GM20000 (cell line): ENCODE results near the gene QPCT.
"Not testable (repeated sequence)": the region's sequence is repeated elsewhere in the genome, so short reads cannot be mapped to it uniquely, and the experiment has no call there.

Experiments
- DNase-seq: peaks from one replicate; pipeline ENCODE4 v3.0.0; 2012; ENCODE audit warnings: low spot score
- TF ChIP-seq, protein P1 (sequence below): IDR thresholded peaks from 2 replicates; pipeline ENCODE4 v1.5.1; 2012; ENCODE audit warnings: mild to moderate bottlenecking, control low read depth; ENCODE audit errors: extremely low read depth, missing control alignments

QPCT gene

GRCh38 chr2:37344453-37345361, at the start of gene QPCT:
TSS of gene QPCT (plus strand) at chr2:37344630. CDS start at chr2:37344732, 102 bp downstream.
- TF ChIP-seq, protein P1, sequence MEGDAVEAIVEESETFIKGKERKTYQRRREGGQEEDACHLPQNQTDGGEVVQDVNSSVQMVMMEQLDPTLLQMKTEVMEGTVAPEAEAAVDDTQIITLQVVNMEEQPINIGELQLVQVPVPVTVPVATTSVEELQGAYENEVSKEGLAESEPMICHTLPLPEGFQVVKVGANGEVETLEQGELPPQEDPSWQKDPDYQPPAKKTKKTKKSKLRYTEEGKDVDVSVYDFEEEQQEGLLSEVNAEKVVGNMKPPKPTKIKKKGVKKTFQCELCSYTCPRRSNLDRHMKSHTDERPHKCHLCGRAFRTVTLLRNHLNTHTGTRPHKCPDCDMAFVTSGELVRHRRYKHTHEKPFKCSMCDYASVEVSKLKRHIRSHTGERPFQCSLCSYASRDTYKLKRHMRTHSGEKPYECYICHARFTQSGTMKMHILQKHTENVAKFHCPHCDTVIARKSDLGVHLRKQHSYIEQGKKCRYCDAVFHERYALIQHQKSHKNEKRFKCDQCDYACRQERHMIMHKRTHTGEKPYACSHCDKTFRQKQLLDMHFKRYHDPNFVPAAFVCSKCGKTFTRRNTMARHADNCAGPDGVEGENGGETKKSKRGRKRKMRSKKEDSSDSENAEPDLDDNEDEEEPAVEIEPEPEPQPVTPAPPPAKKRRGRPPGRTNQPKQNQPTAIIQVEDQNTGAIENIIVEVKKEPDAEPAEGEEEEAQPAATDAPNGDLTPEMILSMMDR = no peak

DNA sequence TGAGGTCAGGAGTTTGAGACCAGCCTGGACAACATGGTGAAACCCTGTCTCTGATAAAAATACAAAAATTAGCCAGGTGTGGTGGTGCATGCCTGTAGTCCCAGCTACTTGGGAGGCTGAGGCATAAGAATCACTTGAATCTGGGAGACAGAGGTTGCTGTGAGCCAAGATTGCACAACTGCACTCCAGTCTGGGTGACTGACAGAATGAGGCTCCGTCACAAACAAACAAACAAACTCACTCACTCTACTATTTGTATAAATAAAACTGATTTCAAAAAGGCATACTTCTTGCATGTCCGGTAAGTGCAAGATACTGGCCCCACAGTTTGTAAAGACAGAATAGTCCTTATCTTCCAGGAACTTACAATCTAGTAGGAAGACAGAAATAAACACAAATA, 49.6 kb upstream of the QPCT start:
- not testable (repeated sequence) for DNase-seq

More at GRCh38 chr2:37344453-37345361, at the start of gene QPCT:
- peak; percentile 82 for DNase-seq

GRCh38 chr2:37295469-37296073, 48.9 kb upstream of the QPCT start:
- TF ChIP-seq, protein P1 = no peak
- DNase-seq = no peak

GRCh38 chr2:37297632-37298031, 46.8 kb upstream of the QPCT start:
- TF ChIP-seq, protein P1 = no peak
- no peak for DNase-seq

DNA sequence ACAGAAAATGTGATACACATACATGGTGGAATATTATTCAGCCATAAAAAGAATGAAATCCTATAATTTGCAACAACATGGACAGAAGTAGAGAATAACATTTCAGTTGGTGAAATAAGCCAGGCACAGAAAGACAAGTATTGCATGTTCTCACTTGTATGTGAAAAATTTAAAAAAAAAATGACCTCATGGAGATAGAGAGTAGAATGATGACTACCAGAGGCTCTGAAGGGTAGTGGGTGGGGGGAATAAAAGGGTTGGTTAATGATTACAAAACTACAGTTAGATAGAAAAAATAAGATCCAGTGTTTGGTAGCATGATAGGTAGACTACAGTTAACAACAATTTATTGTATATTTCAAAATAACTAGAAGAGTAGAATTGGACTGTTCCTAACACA, 44.3 kb upstream of the QPCT start:
- TF ChIP-seq, protein P1 = no peak
- no peak for DNase-seq

DNA sequence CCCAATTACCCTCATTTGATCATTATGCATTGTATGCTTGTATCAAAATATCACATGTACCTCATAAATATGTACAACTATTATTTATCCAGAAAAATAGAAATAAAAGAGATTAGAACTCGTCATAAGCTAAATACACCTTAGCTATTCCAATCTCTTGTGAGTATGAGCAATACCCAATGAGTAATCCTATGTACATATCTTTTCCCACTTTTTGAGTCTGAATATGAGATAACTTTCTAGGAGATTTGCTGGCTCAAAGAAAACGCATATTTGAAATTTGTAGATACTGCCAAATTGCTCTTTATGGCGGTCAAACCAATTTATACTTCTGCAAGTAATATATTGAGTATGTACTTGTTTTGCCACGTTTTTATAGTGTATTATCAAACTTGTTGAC, 43.9 kb upstream of the QPCT start:
- TF ChIP-seq, protein P1 = no peak
- DNase-seq = no peak

- TF ChIP-seq, protein P1 = no peak
- no peak for DNase-seq
Measured at GRCh38 chr2:37301408-37301807, 43.0 kb upstream of the QPCT start.
